Hepatic stellate cell (primary cell): ENCODE results near the gene TNS1.

Source experiments
- DNase-seq: peaks from one replicate; pipeline ENCODE4 v3.0.0; 2011; ENCODE audit warnings: low spot score

TNS1 gene

GRCh38 chr2:217956586-217957457 is 46.0 kb downstream of the TNS1 start:
- no peak for DNase-seq

- no peak for DNase-seq
These were observed 46.8 kb downstream of the TNS1 start for GRCh38 chr2:217955881-217956493.

- DNase-seq, result no peak
These were observed 47.6 kb downstream of the TNS1 start for GRCh38 chr2:217954971-217955740.

- DNase-seq, result no peak
These were observed 48.3 kb downstream of the TNS1 start for GRCh38 chr2:217954469-217954868.

- DNase-seq, result no peak
These were observed 48.7 kb downstream of the TNS1 start for GRCh38 chr2:217954051-217954450.

- DNase-seq, result no peak
These were observed 49.3 kb downstream of the TNS1 start for GRCh38 chr2:217953531-217953932.

DNA sequence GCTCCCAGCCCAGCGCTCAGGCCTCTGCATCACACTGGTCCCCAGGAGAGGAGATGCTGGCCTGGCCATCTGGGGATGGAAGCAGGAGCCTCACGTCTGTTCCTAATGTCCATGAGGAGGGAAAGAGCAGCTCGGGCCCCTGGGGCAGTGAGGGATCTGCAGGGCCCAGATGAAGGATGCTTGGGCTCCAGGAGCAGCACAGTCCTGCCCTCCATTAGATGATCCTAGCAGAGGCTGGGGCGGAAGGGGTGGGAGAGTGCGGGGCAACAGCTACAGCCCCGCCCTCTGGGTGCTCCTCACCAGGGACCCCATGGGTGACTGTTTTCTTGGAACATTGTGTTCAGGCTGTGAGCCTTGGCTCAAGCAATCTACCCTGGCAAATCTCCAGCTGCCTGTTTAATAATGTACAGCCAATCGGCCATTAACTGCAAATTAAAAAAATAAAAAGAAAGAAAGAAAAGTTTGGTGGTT is 49.7 kb downstream of the TNS1 start:
- no peak for DNase-seq

GRCh38 chr2:217952409-217952808 is 50.4 kb downstream of the TNS1 start:
- DNase-seq, result no peak

GRCh38 chr2:217951521-217952247 is 51.1 kb downstream of the TNS1 start:
- DNase-seq, result no peak

DNA sequence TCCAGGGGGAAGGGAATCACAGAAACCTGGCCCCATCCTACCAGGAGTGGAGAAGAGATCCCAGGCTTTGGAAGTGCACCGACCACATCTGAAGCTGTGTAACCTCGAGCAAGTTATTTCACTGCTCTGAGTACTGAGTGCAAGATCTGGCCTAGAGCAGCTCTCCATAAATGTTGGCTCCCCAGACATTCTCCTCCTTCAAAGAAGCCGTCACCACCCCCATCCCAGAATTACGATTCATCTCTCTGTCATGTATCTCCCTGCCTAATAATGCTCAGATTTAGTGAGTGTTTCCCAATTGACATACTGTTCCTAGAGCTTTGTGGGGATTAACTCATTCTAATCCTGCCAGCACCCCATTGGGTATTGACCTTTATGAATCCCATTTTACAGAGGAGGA is 51.7 kb downstream of the TNS1 start:
- no peak for DNase-seq

GRCh38 chr2:217950401-217950871 is 52.4 kb downstream of the TNS1 start:
- no peak for DNase-seq

- no peak for DNase-seq
These were observed 53.3 kb downstream of the TNS1 start for GRCh38 chr2:217949447-217949846.

GRCh38 chr2:217948897-217949296 is 53.9 kb downstream of the TNS1 start:
- DNase-seq, result no peak

GRCh38 chr2:217948351-217948791 is 54.4 kb downstream of the TNS1 start:
- DNase-seq, result no peak

GRCh38 chr2:217947383-217948350 is 55.1 kb downstream of the TNS1 start:
- no peak for DNase-seq

- DNase-seq, result no peak
These were observed 56.7 kb downstream of the TNS1 start for GRCh38 chr2:217946051-217946450.

GRCh38 chr2:217945530-217945929 is 57.3 kb downstream of the TNS1 start:
- DNase-seq, result no peak

DNA sequence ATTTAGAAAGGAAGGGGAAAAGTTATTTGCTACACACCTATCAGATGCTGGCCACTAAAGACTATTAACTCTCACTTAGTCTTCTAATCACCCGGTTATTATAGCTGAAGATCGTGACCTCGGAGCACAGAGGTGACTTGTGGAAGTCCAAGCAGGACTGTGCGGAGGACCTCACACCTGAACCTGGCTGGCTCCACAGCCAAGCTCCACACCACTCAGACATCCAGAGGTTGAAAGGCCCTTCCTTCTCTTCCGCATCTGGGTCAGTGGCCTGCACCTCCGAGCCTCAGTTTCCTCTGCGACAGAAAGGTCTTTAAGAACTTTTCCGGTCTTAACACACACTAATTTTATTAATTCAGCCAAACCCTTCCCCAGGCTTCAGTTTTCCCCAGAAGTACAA is 57.9 kb downstream of the TNS1 start:
- no peak for DNase-seq

DNA sequence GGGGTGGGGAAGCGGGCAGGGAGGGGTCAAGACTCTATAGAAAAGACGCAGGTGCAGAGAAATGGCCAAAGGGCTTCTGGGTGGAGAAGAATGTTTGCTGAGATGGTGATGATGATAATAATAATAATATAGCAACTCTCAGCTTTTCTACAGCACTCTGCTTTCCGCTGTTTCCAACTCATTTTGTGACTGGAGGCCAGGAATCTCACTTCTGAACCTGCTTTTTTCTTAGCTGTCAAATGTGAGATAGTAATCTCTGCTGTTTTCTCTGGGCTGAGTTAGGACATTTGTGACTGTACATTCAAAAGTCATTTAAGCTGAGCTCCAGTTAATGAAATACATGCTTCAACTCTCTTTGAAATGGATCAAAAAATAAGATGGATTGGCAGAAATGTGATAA is 58.4 kb downstream of the TNS1 start:
- no peak for DNase-seq

DNA sequence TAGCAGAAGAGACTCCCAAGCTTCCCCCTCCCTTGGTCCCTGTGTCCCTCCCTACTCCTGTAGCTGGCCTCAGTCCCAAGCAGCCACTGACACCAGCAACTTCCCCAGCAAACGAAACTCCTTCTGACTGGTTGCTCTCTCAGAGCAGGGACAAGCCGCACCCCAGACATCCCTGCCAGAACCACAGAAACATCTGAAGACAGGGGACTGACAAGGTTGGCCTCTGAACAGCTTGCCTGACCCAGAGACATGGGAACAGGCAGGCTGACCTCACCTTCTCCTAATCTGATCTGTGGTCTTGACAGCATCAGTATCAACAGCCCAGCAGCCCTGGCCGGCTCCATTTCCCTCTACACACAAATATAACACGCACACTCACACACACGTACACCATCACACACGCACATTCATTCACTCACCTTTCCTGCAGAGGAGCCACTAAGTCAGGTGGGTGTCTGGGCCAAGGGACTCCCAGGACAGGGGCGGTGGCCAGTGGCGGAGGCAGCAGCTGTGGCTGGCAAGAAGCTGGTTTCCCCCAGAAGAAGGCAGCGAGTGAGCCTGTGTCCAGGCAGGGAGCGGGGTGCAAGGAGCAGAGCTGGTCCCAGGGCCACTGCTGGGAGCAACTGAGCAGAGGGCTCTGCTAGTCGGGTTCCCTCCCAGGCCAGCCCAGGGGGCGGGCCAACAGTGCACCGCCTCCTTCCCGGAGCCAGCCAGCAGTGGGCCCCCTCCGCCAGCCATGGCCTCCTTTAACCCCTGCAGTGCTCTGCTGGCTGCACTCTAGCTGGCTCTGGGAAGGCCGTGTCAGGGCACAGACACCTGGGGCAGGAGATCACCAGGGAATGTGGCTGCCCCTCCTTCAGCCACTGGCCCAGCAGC is 59.1 kb downstream of the TNS1 start:
- peak; percentile 97 for DNase-seq
